Stimulated activated CD4-positive, alpha-beta T cell treated with anti-CD3 and anti-CD28 coated beads, Interleukin-2, amount 100 ng/mL, for 24 hours (primary cell): ENCODE measurements around the gene PPHLN1.

ENCODE experiments used
- DNase-seq, 2 donors: peaks; one replicate each; pipeline ENCODE4 v3.0.0-alpha.2; 2020

Gene PPHLN1

DNA sequence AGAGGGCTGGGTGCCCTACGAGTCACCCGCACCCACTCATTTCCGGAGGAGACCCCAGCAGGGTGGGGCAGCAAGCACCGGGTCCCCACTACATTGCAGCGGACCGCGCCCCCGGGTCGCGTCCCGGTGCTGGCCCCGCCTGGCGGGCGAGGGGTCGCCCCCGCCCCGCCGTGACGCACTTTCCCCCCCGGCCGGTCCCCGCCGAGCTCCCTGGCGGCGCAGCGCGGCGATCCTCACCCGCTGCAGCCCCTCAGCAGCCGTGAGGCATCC, 157.5 kb downstream of the PPHLN1 start:
- peak; percentile 17 to 18 for DNase-seq

GRCh38 chr12:42484996-42485395, 159.0 kb downstream of the PPHLN1 start:
- DNase-seq, result no peak

DNA sequence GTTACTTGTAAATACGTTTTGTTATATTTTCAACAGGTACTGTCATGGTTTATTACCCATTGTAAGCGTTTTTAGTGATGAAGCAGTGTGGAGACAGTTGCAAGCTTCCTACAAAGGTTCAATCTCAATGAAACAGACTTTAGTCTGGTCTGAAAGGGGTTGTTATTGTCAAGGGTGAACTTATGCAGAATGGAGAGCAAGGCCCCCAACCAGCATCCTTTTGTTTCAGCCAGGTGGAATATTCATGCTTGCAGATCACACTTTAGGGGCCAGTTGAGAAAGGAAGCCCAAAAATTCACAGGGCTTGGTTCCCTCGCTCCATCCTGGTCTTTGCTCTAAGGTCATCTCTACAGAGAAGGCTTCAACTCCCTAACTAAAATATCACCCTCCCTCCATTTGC, 159.9 kb downstream of the PPHLN1 start:
- DNase-seq, result no peak

DNA sequence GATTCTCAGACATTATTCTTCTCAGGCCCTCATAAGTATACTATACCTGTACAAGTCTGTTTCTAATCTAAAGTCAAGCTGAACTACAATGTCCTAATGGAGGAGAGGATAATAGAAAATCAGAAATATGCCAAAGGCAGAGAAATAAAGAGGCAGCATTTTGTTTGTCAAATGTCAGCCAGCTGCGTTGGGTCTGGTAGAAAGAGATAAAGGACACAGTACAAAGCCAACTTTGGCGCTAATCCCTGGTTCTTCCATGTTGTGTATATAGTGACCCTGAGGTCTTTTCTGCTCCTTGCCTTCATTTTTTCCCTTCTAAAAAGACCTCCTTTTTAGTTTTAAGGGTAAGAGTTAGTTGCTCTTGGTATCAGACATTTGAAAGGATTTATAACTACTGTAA, 160.4 kb downstream of the PPHLN1 start:
- DNase-seq, result no peak

DNA sequence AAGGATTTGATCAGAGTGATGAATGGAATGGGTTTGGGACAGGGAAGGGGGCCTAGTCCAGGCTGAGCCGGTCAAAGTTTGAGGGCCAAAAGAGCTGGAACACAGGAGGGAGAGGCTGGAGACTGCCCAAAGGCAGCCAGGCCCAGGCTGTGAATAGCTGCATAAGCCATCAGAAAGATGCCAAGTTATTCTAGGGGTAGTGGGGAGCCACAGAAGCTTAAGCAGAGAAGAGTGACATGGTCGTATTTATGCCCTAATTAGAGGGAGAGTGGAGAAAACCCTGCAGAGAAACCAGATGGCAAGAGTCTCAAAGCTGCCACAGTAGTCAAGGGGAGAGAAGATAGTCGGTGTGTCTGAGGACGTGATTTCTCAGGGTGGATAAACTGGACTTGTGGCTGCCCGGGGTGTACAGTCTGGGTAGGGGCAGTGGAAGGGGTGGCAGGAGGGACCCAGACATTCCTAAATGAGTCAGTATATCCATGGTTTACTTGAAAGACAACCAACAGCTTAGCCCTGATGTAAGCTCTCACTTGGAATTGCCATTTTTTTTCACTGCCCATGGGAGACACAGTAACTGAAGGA, 164.4 kb downstream of the PPHLN1 start:
- no peak for DNase-seq
